Activated CD4-positive, alpha-beta T cell treated with anti-CD3 and anti-CD28 coated beads, Interleukin-2, amount 10 ng/mL, durations not matched to agents 24 days and 14 days (primary cell): ENCODE results near the gene TSPAN32. TPM values are rescaled to one million over a fixed set of nuclear protein-coding genes. Genes with fewer than 3 reads are reported as not detected.
"Not testable (repeated sequence)": the region's sequence is repeated elsewhere in the genome, so short reads cannot be mapped to it uniquely, and the experiment has no call there.

Experiments
- DNase-seq: peaks from one replicate; pipeline ENCODE4 v3.0.0; 2022
- H3K27ac Mint-ChIP-seq: one replicate; pipeline ENCODE4 v1.8.0; 2022; ENCODE audit warnings: mild to moderate bottlenecking, mixed read lengths
- H3K27me3 Mint-ChIP-seq: one replicate; pipeline ENCODE4 v1.8.0; 2022; ENCODE audit warnings: mixed read lengths
- H3K36me3 Mint-ChIP-seq: one replicate; pipeline ENCODE4 v1.8.0; 2022; ENCODE audit warnings: low read depth, mild to moderate bottlenecking, mixed read lengths
- H3K4me1 Mint-ChIP-seq: one replicate; pipeline ENCODE4 v1.8.0; 2021; ENCODE audit warnings: mixed read lengths
- H3K4me3 Mint-ChIP-seq: one replicate; pipeline ENCODE4 v1.8.0; 2022; ENCODE audit warnings: mild to moderate bottlenecking, moderate library complexity, mixed read lengths
- H3K9me3 Mint-ChIP-seq: one replicate; pipeline ENCODE4 v1.8.0; 2021; ENCODE audit warnings: mixed read lengths
- intact Hi-C: fragments of 100-400 bp; cut with micrococcal nuclease; formaldehyde crosslinking; loops from one replicate; pipeline ENCODE4 v1.15.1; 2023
- total RNA-seq: library from RNA; stranded (reverse); gene quantifications from 2 replicates; pipeline ENCODE4 v1.2.3, GENCODE V29; 2022

TSPAN32 gene
- total RNA-seq, 1 donor from 2014 or later, result 2.4 TPM

DNA sequence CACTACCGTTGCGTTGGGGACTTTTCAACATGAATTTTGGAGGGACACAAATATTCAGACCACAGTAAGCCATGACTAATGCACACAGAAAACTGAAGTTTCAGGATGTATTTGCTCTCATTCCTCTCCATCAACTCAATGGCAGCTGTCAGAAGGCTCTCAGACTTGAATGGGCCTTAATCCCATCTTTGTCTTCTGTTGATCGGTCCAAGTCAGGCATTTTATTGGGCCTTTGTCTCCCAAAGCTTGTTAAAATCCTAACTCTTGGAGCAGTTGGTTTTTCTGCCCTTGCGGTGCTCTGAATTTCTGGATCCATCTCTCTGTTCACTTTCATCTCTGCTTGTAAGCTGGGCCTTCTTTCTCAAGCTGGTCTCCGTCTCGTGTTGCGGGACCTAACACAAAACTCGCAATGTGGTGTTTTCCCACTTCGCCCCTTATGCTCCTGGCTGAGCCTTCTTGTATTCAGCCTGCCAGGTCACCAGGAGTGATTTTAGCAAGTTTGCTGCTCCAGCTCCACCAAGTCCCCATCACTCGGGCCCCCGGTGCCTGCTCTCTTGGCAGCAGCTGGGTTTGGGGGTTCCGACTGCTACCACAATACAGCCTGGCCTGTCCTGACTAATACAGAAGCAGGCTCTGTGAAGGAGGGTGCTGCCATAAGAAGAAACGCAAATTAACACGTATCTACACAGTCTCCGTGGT, 27.0 kb downstream of the TSPAN32 start:
- Mint-ChIP-seq H3K9me3 (peaks cover 9% of the 10 kb centered on the region), H3K27me3 (no peaks in the 10 kb centered on the region), H3K4me3 (no peak overlapping the region), H3K36me3 (peaks cover 3% of the 10 kb centered on the region), H3K27ac (no peak overlapping the region), H3K4me1 (no peaks in the 10 kb centered on the region)
- DNase-seq, result no peak
- intact Hi-C loops, result no loop called here

DNA sequence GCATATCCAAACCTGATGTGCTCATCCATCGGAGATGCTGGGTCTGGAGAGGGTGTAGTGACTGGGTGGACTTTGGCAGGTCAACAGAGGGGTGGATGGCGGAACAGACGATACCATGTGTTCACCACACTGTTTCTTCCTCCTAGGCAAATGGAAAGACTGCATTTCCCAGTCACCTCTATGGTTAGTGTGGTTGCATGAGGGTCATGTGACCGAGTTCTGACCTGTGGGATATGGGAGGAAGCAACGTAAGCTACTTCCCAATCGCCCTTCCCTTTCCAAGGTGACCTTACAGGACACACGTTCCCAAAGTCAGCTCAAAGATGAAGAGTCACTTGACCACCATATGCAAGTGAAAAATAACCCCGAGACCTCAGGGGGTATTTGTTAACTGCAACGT, 27.7 kb downstream of the TSPAN32 start:
- no peak overlapping the region for H3K27ac Mint-ChIP-seq
- peaks cover 3% of the 10 kb centered on the region for H3K36me3 Mint-ChIP-seq
- H3K4me3 Mint-ChIP-seq, result no peak overlapping the region
- H3K9me3 Mint-ChIP-seq, result peaks cover 9% of the 10 kb centered on the region
- H3K4me1 Mint-ChIP-seq, result no peaks in the 10 kb centered on the region
- no peaks in the 10 kb centered on the region for H3K27me3 Mint-ChIP-seq
- no peak for DNase-seq
- intact Hi-C loops, result no loop called here

DNA sequence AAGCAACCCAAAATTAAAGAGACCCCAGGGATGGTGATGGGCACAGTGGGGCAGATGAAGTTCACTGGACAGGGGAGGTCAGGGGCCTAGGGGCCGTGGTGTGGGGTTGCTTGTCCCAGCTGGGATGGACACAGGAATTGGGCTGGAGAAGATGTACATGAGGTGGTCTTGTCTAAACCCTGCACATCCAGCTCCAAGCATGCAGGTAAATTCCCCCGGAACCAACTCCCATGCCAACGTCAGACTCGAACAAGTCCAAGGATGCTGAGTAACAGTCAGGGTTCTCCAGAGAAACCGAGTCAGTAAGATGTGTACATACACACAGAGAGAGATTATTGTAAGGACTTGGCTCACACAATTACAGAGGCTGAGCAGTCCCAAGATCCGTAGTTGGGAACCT, 28.9 kb downstream of the TSPAN32 start:
- peaks cover 9% of the 10 kb centered on the region for H3K9me3 Mint-ChIP-seq
- H3K27me3 Mint-ChIP-seq, result no peaks in the 10 kb centered on the region
- peaks cover 3% of the 10 kb centered on the region for H3K36me3 Mint-ChIP-seq
- no peak overlapping the region for H3K4me3 Mint-ChIP-seq
- no peak overlapping the region for H3K27ac Mint-ChIP-seq
- no peaks in the 10 kb centered on the region for H3K4me1 Mint-ChIP-seq
- intact Hi-C loops, result no loop called here
- no peak for DNase-seq

DNA sequence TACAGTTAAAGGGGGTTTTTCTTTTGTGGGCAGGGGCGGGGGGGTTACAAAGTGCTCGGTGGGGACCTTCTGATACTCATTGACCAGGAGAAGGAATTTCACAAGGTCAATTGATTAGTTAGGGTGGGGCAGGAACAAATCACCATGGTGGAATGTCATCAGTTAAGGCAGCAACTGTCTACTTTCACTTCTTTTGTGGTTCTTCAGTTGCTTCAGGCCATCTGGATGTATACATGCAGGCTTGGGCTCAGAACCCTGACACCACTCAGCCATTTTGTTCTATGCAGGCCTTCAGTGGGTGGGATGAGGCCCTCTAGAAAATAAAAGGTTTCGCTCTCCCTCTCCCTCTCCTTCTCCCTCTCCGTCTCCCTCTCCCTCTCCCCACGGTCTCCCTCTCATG, 29.6 kb downstream of the TSPAN32 start:
- peaks cover 9% of the 10 kb centered on the region for H3K9me3 Mint-ChIP-seq
- intact Hi-C loops, result no loop called here
- H3K27me3 Mint-ChIP-seq, result peaks cover 1% of the 10 kb centered on the region
- H3K36me3 Mint-ChIP-seq, result peaks cover 3% of the 10 kb centered on the region
- DNase-seq, result no peak
- H3K4me1 Mint-ChIP-seq, result no peaks in the 10 kb centered on the region
- no peak overlapping the region for H3K27ac Mint-ChIP-seq
- H3K4me3 Mint-ChIP-seq, result no peak overlapping the region

DNA sequence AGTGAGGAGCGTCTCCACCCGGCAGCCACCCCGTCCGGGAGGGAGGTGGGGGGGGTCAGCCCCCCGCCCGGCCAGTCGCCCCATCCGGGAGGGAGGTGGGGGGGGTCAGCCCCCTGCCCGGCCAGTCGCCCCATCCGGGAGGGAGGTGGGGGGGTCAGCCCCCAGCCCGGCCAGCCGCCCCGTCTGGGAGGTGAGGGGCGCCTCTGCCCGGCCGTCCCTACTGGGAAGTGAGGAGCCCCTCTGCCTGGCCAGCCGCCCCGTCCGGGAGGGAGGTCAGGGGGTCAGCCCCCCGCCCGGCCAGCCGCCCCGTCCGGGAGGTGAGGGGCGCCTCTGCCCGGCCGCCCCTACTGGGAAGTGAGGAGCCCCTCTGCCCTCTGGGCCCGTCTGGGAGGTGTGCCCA, 30.8 kb downstream of the TSPAN32 start:
- H3K36me3 Mint-ChIP-seq, DNase-seq, H3K27ac Mint-ChIP-seq, H3K9me3 Mint-ChIP-seq, H3K27me3 Mint-ChIP-seq, intact Hi-C loops, H3K4me3 Mint-ChIP-seq, H3K4me1 Mint-ChIP-seq: not testable (repeated sequence)

DNA sequence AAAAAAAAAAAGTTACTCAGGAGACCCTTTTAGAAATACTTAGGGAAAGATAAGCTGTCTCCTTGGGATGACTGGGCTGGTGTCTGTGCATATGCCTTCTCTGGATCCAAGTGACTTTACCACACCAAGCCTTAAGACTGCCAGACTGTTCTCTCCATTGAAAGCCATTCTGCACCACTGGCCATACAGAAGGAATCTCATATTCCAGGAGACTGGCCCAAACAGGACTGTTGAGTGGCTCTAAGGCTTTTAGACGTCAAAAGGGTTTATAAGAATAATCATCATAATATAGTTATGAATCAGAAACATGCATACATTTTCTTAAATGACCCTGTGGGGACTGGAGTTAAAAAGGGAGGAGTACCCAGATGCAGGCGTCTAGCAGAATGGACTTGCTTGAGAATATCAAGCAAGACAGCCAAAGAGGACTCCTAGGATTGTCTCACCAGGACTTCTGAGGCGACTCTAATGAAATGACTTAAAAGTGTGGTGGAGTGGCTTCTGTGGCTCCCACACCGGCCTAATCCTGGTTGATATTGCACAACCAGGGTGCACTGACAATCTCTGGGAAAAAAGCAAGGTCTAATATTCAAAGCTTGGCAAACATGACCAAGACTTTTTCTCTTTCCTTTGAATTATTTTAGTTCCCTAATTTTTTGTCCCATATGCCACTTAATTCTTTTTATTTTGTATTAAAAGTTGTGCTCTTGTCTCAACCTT, 31.8 kb downstream of the TSPAN32 start:
- H3K9me3 Mint-ChIP-seq, H3K36me3 Mint-ChIP-seq, H3K27ac Mint-ChIP-seq, H3K27me3 Mint-ChIP-seq, intact Hi-C loops, H3K4me1 Mint-ChIP-seq, DNase-seq, H3K4me3 Mint-ChIP-seq: not testable (repeated sequence)

DNA sequence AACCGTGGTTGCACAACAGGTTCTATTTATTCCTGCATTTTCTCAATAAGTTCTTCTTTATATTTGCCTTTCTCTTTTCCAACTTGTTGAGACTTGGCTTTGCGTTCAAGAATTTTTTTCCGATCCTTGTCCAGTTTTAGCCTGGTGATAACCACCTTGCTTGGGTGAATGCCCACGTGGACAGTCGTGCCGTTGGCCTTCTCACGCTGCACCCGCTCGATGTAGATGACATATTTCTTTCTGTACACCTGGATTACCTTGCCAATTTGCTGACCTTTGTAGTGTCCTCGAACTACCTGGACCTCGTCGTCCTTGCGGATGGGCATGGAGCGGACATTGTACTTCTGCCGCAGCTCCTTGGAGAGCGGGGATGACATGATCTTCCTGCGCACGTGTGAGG, 33.5 kb downstream of the TSPAN32 start:
- H3K27me3 Mint-ChIP-seq, result peaks cover 11% of the 10 kb centered on the region
- intact Hi-C loops, result not testable (repeated sequence)

DNA sequence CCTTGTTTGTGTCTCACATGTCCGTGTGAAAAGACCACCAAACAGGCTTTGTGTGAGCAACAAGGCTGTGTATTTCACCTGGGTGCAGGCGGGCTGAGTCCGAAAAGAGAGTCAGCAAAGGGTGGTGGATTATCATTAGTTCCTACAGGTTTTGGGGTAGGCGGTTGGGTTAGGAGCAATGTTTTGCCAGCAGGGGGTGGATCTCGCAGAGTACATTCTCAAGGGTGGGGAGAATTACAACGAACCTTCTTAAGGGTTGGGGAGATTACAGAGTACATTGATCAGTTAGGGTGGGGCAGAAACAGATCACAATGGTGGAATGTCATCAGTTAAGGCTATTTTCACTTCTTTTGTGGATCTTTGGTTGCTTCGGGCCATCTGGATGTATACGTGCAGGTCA, 36.9 kb downstream of the TSPAN32 start:
- H3K4me1 Mint-ChIP-seq, H3K9me3 Mint-ChIP-seq, intact Hi-C loops, H3K4me3 Mint-ChIP-seq, H3K27ac Mint-ChIP-seq, H3K36me3 Mint-ChIP-seq, DNase-seq: not testable (repeated sequence)
- H3K27me3 Mint-ChIP-seq, result peaks cover 11% of the 10 kb centered on the region

More for the DNA sequence above, 33.5 kb downstream of the TSPAN32 start:
- not testable (repeated sequence) for H3K4me3 Mint-ChIP-seq, H3K36me3 Mint-ChIP-seq, H3K4me1 Mint-ChIP-seq, H3K9me3 Mint-ChIP-seq, DNase-seq, H3K27ac Mint-ChIP-seq

DNA sequence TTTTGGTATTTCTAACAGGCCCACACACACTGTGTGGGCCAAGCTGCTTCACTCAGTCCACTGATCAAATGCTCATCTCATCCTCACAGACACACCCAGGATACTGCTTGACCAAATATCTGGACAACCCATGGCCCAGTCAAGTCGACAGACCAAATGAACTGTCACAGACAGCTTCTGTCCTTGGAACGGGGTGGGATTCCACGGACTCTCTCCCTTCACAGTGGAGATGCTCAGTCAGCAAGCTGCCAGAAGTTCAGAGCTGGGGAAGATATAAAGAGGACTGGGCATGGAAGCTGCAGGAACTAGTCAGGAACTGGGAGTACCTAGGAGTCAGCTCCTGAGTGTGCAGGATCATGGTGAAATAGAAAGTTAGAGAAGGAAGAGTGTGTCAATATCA, 40.7 kb downstream of the TSPAN32 start:
- no peaks in the 10 kb centered on the region for H3K36me3 Mint-ChIP-seq
- peaks cover 8% of the 10 kb centered on the region for H3K27me3 Mint-ChIP-seq
- H3K27ac Mint-ChIP-seq, result no peak overlapping the region
- no peaks in the 10 kb centered on the region for H3K4me1 Mint-ChIP-seq
- intact Hi-C loops, result no loop called here
- peaks cover 4% of the 10 kb centered on the region for H3K9me3 Mint-ChIP-seq
- H3K4me3 Mint-ChIP-seq, result no peak overlapping the region
- DNase-seq, result no peak

DNA sequence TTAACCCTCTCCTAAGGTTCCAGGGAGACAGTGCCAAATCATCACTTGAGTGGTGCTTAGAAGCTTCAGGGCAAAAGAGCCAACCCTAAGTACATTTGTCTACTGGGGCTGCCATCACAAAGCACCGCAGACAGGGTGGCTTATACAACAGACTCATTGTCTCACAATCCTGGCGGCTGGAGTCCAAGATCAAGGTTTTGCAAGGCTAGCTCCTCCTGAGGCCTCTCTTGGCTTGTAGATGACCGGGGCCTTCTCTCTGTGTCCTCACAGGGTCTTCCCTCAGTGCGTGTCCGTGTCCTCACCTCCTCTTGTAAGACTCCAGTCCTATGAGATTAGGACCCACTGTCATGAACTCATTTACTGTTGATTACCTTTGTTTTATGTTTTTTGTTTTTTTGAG, 41.2 kb downstream of the TSPAN32 start:
- Mint-ChIP-seq H3K27ac (no peak overlapping the region), H3K36me3 (no peaks in the 10 kb centered on the region), H3K27me3 (peaks cover 5% of the 10 kb centered on the region), H3K4me3 (no peak overlapping the region), H3K4me1 (no peaks in the 10 kb centered on the region), H3K9me3 (peaks cover 4% of the 10 kb centered on the region)
- no peak for DNase-seq
- intact Hi-C loops, result no loop called here

DNA sequence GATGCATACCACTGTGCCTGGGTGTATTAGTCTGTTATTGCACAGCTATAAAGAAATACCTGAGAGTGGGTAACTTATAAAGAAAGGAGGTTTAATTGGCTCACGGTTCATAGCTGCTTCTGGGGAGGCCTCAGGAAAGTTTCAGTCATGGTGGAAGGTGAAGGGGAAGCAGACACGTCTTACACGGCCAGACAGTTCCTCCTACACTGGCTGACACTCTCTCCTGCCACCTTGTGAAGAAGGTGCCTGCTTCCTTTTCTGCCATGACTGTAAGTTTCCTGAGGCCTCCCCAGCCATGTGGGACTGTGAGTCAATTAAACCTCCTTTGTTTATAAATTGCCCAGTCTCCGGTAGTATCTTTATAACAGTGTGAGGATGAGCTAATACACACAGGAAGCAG, 41.7 kb downstream of the TSPAN32 start:
- DNase-seq, result no peak
- peaks cover 5% of the 10 kb centered on the region for H3K27me3 Mint-ChIP-seq
- no peak overlapping the region for H3K27ac Mint-ChIP-seq
- no peaks in the 10 kb centered on the region for H3K36me3 Mint-ChIP-seq
- H3K4me3 Mint-ChIP-seq, result no peak overlapping the region
- peaks cover 4% of the 10 kb centered on the region for H3K9me3 Mint-ChIP-seq
- intact Hi-C loops, result no loop called here
- H3K4me1 Mint-ChIP-seq, result no peaks in the 10 kb centered on the region

DNA sequence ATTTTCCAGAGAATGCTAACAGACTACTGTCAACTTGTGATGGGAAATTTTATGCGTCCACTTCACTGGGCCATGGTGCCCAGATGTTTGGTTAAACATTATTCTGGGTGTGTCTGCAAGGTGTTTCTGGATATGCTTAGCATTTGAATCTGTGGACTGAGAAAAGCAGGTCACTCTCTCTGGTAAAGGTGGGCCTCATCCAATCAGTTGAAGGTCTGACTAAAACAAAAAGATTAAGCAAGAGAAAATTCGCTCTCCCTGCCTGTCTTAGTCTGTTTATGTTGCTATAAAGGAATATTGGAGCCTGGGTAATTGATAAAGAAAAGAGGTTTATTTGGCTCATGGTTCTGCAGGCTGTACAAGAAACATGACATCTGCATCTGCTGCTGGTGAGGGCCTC, 43.2 kb downstream of the TSPAN32 start:
- intact Hi-C loops, result no loop called here
- Mint-ChIP-seq H3K36me3 (no peaks in the 10 kb centered on the region), H3K27ac (no peak overlapping the region), H3K4me1 (no peaks in the 10 kb centered on the region), H3K27me3 (no peaks in the 10 kb centered on the region), H3K4me3 (no peak overlapping the region), H3K9me3 (peaks cover 4% of the 10 kb centered on the region)
- DNase-seq, result no peak

DNA sequence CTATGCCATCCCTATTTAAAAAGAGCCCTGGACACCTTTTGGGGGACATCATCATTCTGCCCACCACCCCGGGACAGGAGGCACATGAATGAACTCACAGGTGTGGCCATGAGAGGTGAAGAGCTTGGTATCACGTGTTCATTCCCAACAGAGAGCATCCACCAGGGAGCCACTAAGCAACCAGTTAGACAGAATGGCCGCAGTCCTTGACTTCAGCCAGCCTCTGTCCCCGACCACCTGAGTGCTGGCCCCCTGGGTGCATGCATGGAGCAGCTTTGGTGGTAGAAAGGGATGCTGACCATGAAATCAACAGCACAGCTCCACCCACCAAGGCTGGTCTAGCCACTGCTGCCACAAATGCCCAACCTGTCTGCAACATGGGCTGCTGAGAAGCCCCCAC, 44.2 kb downstream of the TSPAN32 start:
- no peak for DNase-seq

DNA sequence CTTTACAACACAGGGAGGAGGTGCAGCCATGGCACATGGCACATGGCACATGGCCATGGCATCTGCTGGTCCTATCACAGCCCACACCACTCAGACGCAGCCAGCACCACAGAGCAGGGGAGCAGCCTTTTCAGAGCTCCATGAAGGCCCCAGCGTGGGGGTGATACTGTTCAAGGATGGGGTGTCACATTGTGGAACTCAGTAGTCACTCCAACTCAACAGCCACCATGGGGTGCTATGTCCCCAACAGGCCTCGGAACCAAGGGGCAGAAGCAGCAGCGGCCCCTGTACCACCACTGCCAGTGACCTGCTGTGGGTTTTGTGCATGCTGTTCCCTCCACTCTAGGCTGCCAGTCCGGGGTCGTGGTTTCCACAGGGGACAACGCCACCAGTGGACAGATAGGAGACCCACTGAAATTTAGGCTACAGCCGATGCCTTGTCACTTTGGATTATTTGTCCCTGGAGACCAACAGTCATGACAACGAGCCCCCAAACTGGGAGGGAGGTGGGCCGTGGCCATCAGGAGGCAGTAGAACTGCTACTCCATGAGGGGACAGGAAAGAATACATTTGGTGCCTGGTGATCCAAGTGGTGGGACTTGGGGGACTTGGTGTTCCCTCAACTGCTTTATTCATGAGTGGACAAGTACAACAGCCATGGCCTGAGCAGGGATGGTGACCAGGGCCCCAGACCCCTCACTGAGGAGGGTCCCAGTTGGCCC, 44.9 kb downstream of the TSPAN32 start:
- intact Hi-C loops, result no loop called here
- DNase-seq, result no peak
- Mint-ChIP-seq H3K9me3 (peaks cover 4% of the 10 kb centered on the region), H3K36me3 (no peaks in the 10 kb centered on the region), H3K27me3 (no peaks in the 10 kb centered on the region), H3K4me3 (no peak overlapping the region), H3K4me1 (no peaks in the 10 kb centered on the region), H3K27ac (no peak overlapping the region)

More for the DNA sequence above, 44.2 kb downstream of the TSPAN32 start:
- Mint-ChIP-seq H3K4me1 (no peaks in the 10 kb centered on the region), H3K9me3 (peaks cover 4% of the 10 kb centered on the region), H3K4me3 (no peak overlapping the region), H3K36me3 (no peaks in the 10 kb centered on the region), H3K27me3 (no peaks in the 10 kb centered on the region), H3K27ac (no peak overlapping the region)
- intact Hi-C loops, result no loop called here
